G401.6 (cell line): Measurements from ENCODE around the gene MAP4K2.

Experiments used
- FAIRE-seq: peaks from 2 replicates; lab custom pipeline; 2012; peaks lifted over from hg19 to GRCh38; lab: Jason Lieb, UNC

Gene MAP4K2

GRCh38 chr11:64810891-64811272, 7.9 kb upstream of the MAP4K2 start:
- no peak for FAIRE-seq

GRCh38 chr11:64810271-64810890, 7.4 kb upstream of the MAP4K2 start, which contains the start of gene MEN1:
Gene MEN1 (minus strand): TSS chr11:64810551. CDS start chr11:64810109, 442 bp downstream.
- FAIRE-seq, result peak; percentile 98

- FAIRE-seq, result no peak
These were observed 6.8 kb upstream of the MAP4K2 start for GRCh38 chr11:64809781-64810241.

- FAIRE-seq, result no peak
These were observed 2.5 kb upstream of the MAP4K2 start for GRCh38 chr11:64805481-64805880.

- no peak for FAIRE-seq
These were observed 1.6 kb upstream of the MAP4K2 start for GRCh38 chr11:64804346-64805210.

GRCh38 chr11:64803846-64804345, 882 bp upstream of the MAP4K2 start:
- FAIRE-seq, result no peak

GRCh38 chr11:64802370-64803157, 450 bp downstream of the MAP4K2 start:
- FAIRE-seq, result no peak

- no peak for FAIRE-seq
These were observed 1.2 kb downstream of the MAP4K2 start for GRCh38 chr11:64801561-64802369.

- FAIRE-seq, result no peak
These were observed 1.9 kb downstream of the MAP4K2 start for GRCh38 chr11:64801158-64801464.

- no peak for FAIRE-seq
These were observed 2.5 kb downstream of the MAP4K2 start for GRCh38 chr11:64800303-64801157.

GRCh38 chr11:64799623-64800302, 3.3 kb downstream of the MAP4K2 start:
- no peak for FAIRE-seq

- no peak for FAIRE-seq
These were observed 3.8 kb downstream of the MAP4K2 start for GRCh38 chr11:64799256-64799622.

GRCh38 chr11:64796757-64797541, 6.1 kb downstream of the MAP4K2 start:
- FAIRE-seq, result no peak

- FAIRE-seq, result no peak
These were observed 6.8 kb downstream of the MAP4K2 start for GRCh38 chr11:64796047-64796756.

GRCh38 chr11:64794526-64794925, 8.5 kb downstream of the MAP4K2 start:
- FAIRE-seq, result no peak

- no peak for FAIRE-seq
These were observed 9.5 kb downstream of the MAP4K2 start for GRCh38 chr11:64793271-64794160.

GRCh38 chr11:64792482-64792881, 10.5 kb downstream of the MAP4K2 start:
- FAIRE-seq, result no peak

GRCh38 chr11:64791781-64792291, 11.2 kb downstream of the MAP4K2 start:
- no peak for FAIRE-seq
